Fibroblast of villous mesenchyme (primary cell): ENCODE results near the gene LARP1. TPM values are rescaled to one million over a fixed set of nuclear protein-coding genes. Genes with fewer than 3 reads are reported as not detected.

ENCODE experiments used
- DNase-seq: peaks from one replicate; pipeline ENCODE4 v3.0.0-alpha.2; 2010; ENCODE audit warnings: low read depth
- H3K4me3 ChIP-seq: 2 replicates; pipeline ENCODE4 v1.5.1; 2011; ENCODE audit warnings: low read depth, mild to moderate bottlenecking, low read length
- CTCF ChIP-seq: IDR thresholded peaks from 2 replicates; pipeline ENCODE4 v1.5.1; 2012; ENCODE audit warnings: low read depth, mild to moderate bottlenecking, low read length; ENCODE audit not compliant: insufficient read depth
- total RNA-seq: library from RNA; depleted of rRNA; stranded (reverse); fragments of >200 nt; gene quantifications from 2 replicates; pipeline ENCODE4 v1.2.3, GENCODE V29; 2012

LARP1 gene
- total RNA-seq, 1 donor = 111 TPM

- peak; percentile 74 for DNase-seq
Observed at GRCh38 chr5:154793599-154794524, 38.7 kb downstream of the LARP1 start.

GRCh38 chr5:154794525-154795234 is 39.5 kb downstream of the LARP1 start:
- TF ChIP-seq CTCF = no peak
- DNase-seq = peak; percentile 77
- no peak overlapping the region for H3K4me3 ChIP-seq

More at GRCh38 chr5:154793599-154794524, 38.7 kb downstream of the LARP1 start:
- no peak for TF ChIP-seq CTCF
- H3K4me3 ChIP-seq = no peak overlapping the region

- no peak overlapping the region for H3K4me3 ChIP-seq
- TF ChIP-seq CTCF = no peak
- DNase-seq = no peak
Observed at GRCh38 chr5:154795235-154795596, 40.0 kb downstream of the LARP1 start.

- TF ChIP-seq CTCF = no peak
- DNase-seq = no peak
- H3K4me3 ChIP-seq = no peak overlapping the region
Observed at GRCh38 chr5:154797762-154798161, 42.6 kb downstream of the LARP1 start.

- TF ChIP-seq CTCF = no peak
- DNase-seq = no peak
- H3K4me3 ChIP-seq = no peak overlapping the region
Observed at GRCh38 chr5:154800582-154800981, 45.4 kb downstream of the LARP1 start.

- DNase-seq = no peak
- no peak overlapping the region for H3K4me3 ChIP-seq
- no peak for TF ChIP-seq CTCF
Observed at GRCh38 chr5:154801083-154801482, 45.9 kb downstream of the LARP1 start.
